HG03064 (cell line): ENCODE data around the gene DAAM1.

Experiments used
- ATAC-seq: cut with Tn5 transposase; IDR thresholded peaks from one replicate; pipeline ENCODE4 v1.9.1; 2021; ENCODE audit warnings: low read depth; ENCODE audit not compliant: unreplicated experiment

The DAAM1 gene

DNA sequence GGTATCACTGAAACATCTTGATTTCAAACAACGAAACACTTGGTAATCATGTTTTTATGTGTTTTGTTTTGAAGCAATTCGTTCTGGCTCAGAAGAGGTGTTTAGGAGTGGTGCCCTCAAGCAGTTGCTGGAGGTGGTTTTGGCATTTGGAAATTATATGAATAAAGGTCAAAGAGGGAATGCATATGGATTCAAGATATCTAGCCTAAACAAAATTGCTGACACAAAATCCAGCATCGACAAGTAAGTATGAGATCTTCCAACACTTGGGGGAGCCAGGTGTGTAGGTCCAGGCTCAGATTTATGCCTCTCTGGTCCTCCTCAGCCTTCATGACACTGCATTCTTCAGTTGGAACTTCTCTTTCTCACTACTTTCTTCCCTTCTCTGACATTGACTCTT lies 166.6 kb downstream of the DAAM1 start:
- ATAC-seq, result no peak

DNA sequence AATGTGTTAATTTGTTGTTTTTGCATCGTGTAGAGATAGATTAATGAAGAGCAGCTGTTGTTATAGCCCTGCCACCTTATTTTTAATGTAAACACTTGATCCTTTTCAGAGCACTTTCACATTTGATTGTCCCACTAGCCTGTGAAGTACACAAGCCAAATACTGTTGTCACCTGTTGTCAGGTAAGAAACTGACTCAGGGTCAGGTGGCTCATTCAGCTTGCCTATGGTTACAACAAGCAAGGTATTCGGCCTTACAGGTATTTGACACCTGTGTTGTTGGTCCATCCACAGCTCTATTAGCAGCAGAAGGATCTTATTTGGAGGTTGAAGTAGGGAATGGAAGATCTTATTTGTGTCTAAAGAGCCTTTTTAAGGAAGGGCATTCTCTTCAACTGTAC lies 167.8 kb downstream of the DAAM1 start:
- ATAC-seq, result no peak

DNA sequence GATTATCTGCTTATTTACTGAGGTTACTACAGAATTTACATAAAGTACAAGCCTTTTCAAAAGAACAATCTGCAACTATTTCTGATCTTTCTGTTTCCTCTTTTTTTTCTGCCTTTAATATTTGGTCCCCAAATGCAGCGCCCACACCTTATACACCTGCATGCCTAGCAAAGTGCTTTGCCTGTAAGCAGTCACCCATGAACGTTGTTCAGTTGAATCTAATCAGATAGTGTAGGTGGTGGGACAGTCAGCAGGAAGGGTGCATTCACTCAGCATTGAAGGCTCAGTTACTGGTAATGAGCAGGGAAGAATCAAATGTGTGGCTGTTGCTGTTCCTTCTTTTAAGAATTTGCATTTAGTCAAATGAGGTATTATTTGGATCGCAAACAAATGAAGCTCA lies 168.3 kb downstream of the DAAM1 start:
- peak; percentile 52 for ATAC-seq

DNA sequence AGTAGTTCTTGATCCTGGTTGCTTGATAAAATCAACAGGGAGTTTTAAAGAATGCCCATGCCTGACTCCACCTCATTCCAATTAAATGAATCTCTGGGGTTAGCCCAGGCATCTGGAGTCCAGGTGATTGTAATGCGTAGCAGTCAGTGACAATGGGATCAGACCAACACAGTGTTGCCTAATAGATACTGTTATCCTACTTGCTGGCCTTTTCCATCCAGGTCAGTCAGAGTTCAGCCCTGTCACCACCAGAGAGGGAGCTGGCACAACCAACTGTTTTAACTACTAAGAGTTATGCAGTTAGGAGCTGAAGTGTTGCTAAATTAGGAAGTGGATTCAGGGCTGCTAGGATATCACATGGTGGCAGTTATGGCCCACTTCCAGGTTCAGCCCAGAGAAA lies 169.6 kb downstream of the DAAM1 start:
- ATAC-seq, result no peak

DNA sequence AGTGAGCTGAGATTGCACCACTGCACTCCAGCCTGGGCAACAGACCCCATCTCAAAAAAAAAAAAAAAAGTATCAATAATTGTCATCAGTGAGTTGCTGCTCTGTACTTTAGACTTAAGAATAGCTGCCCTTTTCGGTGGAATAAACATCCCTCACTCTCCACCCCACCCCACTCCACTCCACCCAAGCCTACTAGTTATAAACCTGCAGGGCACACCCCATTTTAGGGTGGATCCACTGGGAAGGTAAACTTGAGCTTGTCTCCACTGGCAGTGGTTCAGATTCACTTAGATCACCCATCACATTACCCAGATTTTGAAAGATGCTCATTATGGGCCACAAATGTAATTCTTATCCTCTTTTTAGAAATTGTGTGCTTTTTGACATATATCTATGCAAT lies 170.3 kb downstream of the DAAM1 start:
- ATAC-seq, result no peak

DNA sequence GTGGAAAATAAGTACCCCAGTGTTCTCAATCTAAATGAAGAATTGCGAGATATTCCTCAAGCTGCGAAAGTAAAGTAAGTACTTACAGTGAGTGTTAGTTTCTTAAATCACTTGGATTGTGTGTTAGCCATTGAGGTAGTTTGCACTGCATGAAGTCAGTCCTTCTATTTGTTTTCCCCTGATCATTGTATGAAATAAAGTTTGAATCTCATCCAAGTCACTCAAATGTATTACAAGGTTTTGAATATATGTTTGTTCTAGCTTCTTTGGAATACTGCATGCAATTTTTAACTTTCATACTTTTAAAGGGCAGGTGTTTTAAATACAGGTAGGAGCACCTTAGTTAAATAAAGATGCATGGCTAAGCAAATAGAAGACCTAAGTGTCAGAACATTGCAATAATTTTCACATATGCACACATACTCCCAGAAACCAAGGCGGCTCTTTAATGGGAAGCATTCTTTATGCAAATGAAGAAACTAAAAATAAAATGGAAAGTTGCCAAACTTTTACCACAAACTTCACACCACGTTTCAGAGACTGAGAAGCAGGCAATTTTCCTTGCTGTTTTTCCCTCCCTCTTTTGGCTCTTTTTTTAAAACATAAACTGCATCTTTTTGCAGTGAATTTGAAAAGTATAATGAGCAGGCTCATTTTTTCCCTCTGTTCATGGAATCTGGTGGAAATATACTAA lies 171.1 kb downstream of the DAAM1 start:
- no peak for ATAC-seq

DNA sequence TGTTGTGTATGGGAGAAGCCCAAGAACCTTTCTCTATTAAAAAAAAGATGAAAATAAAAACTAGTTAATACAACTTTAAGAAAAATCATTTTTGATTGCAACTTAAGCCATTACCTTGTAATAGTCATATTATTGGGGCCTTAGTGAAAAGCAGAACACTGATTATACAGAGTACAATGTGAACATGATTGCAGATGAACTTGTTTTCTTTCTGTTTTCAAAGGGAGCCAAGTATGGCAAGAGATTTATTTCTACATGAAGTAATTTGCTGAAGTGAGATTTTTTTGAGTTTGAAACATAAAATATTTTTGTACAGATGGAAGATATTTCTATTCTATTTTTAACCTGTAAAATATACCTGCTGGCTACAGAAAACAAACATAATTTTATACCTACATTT lies 171.8 kb downstream of the DAAM1 start:
- no peak for ATAC-seq

DNA sequence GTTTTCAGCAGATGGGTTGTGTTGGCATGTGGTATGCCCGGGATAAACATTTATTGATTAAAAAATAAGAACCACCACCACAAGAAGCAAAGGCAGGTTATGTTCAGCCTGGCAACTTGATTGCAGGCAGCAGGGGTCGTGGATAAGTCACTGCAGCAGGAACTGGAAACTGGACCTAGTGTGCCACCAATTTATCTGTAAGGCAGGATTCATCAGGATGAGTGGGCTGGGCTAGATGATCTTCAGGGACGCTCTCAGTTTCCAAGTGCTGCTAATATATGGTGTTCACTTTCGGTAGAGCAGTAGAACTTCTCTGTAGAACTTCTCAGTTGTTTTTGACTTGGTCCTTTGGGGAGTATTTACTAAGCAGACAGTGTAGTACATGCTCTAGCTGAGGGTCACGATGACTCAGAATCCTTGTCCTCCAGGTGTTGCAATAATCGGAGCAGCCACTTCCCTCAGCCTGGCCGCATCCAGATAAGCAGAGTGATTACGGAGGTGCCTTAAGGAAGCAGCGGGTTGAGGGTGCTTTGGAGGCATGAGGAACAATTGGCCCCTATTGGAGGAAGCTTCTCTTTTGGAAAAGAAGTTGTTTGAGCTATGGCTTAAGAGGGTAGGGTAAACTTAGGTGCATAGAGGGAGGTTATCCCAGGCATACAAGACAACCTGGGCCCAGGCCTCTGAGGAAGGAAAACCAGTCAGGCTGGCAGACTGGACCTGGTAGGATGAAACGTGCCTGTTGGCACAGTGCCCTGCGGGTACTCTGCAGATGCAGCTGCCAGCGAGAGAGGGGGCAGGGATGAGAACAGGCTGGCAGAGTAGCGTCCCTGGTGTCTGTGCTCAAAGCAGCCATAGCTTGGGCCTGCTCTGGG lies 172.7 kb downstream of the DAAM1 start:
- ATAC-seq, result no peak

DNA sequence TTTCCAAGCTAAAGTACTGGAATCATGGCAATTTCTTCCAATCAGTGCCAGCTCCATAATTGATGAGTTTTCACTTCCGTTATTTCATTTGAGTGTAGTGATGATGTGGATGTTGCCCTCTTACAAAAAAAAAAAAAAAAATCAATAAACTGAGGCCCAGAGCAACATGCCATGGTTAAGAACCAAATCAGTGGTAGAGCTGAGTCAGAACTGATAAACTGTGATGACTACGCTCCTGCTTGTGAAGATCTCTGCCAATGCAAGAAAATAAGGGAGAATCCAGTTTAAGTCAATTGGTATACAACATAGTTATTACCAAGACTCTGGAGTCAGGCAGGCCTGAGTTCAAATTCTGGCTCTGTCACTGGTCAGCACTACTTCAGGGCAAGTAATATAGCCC lies 174.0 kb downstream of the DAAM1 start:
- no peak for ATAC-seq

DNA sequence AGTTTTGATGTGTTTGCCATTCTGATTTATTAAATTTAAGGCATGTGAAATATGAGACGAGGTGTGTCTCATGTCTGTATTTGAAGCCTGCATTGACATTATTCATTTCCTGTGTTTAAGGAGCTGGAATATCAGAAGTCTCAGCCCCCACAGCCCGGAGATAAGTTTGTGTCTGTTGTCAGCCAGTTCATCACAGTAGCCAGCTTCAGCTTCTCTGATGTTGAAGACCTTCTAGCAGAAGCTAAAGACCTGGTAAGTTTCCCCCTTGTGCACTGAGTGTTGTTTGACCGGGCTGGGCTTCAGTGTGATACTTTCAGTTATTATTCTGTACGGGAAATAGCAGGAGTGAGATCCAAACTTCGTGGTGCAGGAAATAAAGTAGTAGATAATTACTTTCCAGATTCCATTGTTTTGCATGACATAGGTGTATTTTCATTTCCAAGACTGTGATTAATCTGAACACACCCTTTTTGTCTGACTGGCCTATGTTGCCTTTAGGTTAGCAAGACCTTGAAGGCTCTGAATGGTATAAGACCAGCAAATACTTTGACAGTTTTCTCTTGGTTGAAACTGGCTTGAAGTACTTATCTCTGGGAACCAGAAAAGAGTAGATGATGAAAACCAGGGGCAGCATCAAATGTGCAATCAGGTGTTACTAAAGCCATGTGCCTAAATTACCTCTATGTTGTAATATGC lies 175.2 kb downstream of the DAAM1 start:
- no peak for ATAC-seq

DNA sequence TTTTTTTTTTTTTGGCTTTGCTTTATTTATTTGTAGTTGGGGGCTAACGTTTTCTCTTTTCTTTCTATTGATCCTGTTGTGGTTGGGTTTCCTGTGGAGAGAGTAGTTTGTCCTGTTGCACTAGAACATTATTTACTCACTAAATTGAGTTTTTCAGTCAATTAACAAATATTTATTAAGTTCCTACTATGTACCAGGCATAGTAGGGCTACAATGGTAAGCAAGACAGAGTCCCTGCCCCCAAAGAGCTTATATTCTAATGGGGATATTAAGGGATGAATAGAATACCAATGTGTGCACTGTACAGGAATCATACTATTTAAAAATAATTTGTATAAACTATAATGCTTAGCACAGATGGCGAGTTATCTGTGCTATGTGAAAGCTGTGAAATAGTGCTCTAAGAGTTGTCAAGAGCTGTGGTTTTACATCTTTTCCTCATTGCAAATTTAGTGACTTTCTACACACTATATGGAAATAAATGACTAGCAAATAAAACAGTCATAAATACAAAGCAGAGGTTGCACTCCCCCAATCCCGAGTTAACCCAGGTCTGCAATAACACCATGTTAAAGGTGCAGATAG lies 181.8 kb downstream of the DAAM1 start:
- ATAC-seq, result no peak

DNA sequence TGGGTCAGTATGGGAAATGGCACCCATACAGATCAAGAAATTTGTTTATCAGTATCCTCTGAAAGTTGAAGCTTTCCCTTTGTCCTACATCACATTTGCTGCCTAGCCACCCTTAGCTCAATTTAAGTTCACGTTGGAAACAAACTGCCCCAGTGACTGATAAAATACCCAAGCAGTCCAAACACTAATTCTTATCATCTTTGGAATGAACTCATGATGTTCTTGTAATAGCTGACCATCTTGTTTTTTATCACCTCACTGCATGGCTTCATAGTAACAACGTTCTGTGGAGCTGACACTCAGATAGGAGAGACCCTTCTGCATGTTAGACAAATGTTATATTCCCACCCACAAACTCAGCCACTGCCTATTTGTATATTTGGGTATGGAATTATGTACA lies 183.3 kb downstream of the DAAM1 start:
- no peak for ATAC-seq

DNA sequence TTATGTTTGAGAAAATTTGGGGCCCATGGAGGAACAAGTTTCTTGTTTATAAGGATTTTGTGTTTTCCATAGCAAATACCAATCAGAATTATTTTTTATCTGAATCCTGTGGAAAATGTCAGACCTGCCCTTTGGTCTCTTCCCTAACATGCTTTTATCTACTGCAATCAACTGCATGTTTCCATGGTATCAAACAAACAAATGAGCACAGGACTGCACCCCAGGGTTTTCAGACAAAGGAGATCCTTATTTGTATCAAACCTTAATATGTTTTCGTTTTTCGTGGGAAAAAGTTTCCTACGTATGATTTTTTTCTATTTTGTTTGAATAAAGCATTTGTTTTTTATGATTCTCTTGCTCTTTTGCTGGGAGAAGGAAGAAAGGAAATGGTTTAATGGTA lies 185.6 kb downstream of the DAAM1 start:
- no peak for ATAC-seq

DNA sequence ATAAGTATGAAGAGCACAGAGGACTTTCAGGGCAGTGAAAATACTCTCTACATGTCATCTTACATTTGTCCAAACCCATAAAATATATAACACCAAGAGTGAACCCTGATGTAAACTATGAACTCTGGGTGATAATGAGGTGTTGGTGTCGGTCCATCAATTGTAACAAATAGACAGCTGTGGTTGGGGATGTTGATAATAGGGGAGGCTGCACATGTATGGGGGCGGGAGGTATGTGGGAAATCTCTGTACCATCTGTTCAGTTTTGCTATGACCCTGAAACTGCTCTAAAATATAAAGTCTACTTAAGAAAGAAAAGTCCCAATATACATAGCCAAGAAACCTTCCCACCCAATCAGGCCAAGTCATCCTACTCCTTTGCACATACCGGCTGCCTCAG lies 188.2 kb downstream of the DAAM1 start:
- no peak for ATAC-seq

DNA sequence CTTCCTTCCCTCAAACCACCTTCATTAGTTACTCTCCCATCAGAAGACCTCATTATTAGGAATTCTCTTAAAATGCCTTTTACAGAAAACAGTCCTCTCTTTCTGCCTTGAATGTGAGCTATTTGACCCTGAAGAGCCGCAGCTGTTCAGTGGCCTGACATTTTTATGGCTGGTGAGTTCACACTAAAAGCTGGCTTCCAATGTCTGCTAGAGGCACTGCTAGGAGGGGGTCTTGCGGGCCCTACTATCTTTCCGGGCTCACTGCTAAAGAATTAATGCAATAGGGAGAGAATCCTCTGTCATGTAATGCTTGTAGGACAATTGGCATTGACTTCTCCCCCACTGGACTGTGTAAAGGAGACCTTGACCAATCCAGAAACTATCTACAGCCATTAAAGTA lies 189.0 kb downstream of the DAAM1 start:
- no peak for ATAC-seq

DNA sequence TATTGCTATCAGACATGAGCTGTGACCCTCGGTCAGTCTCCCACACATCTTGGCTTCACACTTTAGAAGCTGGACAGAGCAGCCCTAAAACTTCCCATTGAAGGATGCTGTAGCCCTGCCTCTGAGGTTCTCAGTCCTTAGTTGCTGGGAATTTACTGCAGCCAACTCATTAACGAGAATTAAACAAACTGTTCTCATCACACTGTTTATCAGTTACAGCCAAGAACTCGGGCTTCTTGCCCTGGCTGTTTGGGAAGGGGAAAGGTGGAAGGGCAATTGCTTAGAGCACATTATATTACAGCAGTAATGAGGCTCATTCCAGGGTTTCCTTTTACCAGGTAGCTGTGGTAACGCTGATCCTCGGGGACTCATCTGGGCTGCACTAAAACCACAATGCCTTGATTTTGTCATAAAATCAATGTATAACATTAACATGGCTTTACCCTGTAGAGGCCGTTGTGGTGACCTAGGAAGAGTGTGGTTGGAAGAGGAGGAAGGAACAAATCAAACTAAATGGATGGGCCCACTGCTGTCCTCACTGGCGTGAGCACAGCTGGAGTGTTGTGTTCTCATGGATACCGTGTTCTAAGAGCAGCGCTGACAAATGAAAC lies 189.6 kb downstream of the DAAM1 start:
- no peak for ATAC-seq

DNA sequence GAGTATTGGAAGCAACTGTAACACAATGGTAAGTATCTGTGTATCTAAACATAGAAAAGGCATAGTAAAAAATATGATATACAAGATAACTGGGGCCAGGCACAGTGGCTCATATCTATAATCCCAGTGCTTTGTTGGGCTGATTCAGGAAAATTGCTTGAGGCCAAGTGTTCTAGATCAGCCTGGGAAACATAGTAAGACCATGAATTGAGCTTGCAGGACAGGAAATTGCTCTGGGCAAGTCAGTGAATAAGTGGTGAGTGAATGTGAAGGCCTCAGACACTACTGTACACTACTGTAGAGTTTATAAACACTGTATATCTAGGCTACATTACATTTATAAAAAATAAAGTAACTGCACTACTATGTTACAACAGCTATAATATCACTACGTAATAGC lies 201.5 kb downstream of the DAAM1 start:
- ATAC-seq, result no peak

DNA sequence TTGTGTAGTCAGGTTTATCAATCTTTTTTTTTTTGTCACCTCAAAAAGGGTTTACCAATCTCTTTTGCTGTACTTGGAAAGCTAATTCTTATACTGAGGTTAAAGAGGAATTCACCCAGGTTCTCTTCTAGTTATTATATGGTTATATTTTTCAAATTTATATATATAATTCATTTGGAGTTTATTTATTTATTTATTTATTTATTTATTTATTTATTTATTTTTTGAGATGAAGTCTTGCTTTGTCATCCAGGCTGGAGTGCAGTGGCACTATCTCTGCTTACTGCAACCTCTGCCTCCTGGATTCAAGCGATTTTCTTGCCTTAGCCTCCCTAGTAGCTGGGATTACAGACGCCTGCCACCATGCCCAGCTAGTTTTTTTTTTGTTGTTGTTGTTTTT lies 202.9 kb downstream of the DAAM1 start:
- ATAC-seq, result no peak

DNA sequence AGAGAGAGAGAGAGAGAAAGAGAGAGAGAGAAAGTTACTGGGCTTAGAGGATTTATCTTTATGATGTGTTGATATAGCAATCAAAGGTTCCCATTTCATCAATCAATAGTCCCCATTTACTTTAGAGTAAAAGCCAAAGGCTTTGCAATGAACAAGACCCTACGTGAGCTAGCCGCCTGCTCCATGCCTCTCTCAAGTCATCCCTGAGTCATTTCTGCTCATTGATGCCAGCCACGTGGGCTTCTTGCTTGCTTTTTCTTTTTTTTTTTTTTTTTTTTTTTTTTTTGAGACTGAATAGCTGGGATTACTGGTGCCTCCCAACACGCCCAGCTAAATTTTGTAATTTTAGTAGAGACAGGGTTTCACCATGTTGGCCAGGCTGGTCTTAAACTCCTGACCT lies 205.8 kb downstream of the DAAM1 start:
- ATAC-seq, result no peak

DNA sequence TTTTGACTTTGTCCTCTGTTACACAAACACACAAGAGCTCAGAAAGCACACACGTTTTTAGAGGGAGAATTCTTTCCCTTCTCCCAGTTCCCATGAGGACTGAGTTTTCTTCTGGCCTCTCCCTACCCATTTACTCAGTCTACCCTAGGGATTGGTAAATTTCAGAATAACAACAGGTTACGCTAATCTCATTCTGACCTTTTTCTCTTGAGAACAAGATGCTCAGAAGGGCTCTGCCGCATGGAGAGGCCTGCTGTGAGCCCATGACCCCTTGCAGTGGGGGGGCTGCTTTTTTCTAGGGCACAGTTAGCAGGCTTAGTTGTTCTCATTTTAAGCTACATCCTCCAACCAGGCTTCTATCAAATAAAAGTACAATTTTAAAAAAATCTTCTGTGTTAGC lies 207.2 kb downstream of the DAAM1 start:
- no peak for ATAC-seq

DNA sequence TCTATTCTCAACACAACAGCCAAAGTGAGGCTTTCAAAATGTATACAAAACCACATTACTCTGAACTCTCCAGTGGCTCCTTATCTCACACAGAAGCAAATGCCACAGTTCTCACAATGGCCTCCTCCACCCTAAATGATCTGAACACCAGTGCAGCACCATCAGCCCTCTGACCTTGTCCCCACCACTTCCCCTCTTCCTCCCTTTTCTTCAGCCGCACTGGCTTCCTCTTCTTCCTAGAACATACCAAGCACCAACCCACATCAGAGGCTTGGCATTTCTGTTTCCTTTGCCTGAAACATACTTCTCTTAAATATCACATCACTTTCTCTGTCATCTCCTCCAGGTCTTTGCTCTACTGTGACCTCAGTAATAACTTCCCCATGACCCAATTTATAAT lies 210.4 kb downstream of the DAAM1 start:
- no peak for ATAC-seq
